Liver (tissue), 9 donors: ENCODE data around the gene DHRS12. TPM values are rescaled to one million over a fixed set of nuclear protein-coding genes. Genes with fewer than 3 reads are reported as not detected.

ENCODE experiments used
- DNase-seq: peaks from one replicate; pipeline ENCODE4 v3.0.0-alpha.2; 2017; ENCODE audit warnings: low spot score
- H3K27ac ChIP-seq, 2 donors: one replicate each; pipeline ENCODE4 v1.7.0; 2013; ENCODE audit warnings: inconsistent platforms in 2 of 2, low read length in 2 of 2, control low read depth in 1 of 2, low read depth in 1 of 2, mild to moderate bottlenecking in 1 of 2
- H3K27me3 ChIP-seq, 4 donors: one replicate each; pipeline versions ENCODE4 v1.6.1 to v1.7.0; 2013; ENCODE audit warnings: low read length in 3 of 4, inconsistent platforms in 1 of 4, mild to moderate bottlenecking in 1 of 4, moderate library complexity in 1 of 4; ENCODE audit not compliant: control insufficient read depth in 4 of 4, insufficient read depth in 4 of 4
- H3K36me3 ChIP-seq, 4 donors: one replicate each; pipeline versions ENCODE4 v1.6.1 to v1.7.0; 2013; ENCODE audit warnings: low read length in 3 of 4, mild to moderate bottlenecking in 3 of 4, low read depth in 1 of 4, moderate library complexity in 1 of 4; ENCODE audit not compliant: control insufficient read depth in 4 of 4, insufficient read depth in 3 of 4
- H3K4me1 ChIP-seq, 4 donors: one replicate each; pipeline versions ENCODE4 v1.6.1 to v1.7.0; 2013; ENCODE audit warnings: low read length in 3 of 4, mild to moderate bottlenecking in 3 of 4, moderate library complexity in 1 of 4; ENCODE audit not compliant: control insufficient read depth in 4 of 4, insufficient read depth in 4 of 4
- H3K4me3 ChIP-seq, 3 donors: one replicate each; pipeline versions ENCODE4 v1.6.1 to v1.7.0; 2013; ENCODE audit warnings: low read length in 3 of 3, control low read depth in 1 of 3, low read depth in 1 of 3, mild to moderate bottlenecking in 1 of 3
- H3K9ac ChIP-seq, 2 donors: one replicate each; pipeline ENCODE4 v1.7.0; 2013; ENCODE audit warnings: low read length in 2 of 2, mild to moderate bottlenecking in 2 of 2, moderate library complexity in 2 of 2, control low read depth in 1 of 2, low read depth in 1 of 2
- H3K9me3 ChIP-seq, 4 donors: one replicate each; pipeline versions ENCODE4 v1.6.1 to v1.7.0; 2013; ENCODE audit warnings: low read length in 3 of 4; ENCODE audit not compliant: control insufficient read depth in 4 of 4
- EGR1 ChIP-seq, 2 donors: IDR thresholded peaks; 2 replicates each; pipeline ENCODE4 v1.6.1; 2016 to 2018; ENCODE audit warnings: antibody characterized with exemption in 2 of 2, low read depth in 2 of 2
- FOXA1 ChIP-seq: IDR thresholded peaks from 2 replicates; pipeline ENCODE4 v1.6.1; 2016; ENCODE audit warnings: antibody characterized with exemption
- FOXA2 ChIP-seq: IDR thresholded peaks from 2 replicates; pipeline ENCODE4 v1.6.1; 2016; ENCODE audit warnings: antibody characterized with exemption
- GABPA ChIP-seq, 2 donors: IDR thresholded peaks in 1 of 2; conservative IDR thresholded peaks in 1 of 2; 2 replicates each; pipeline ENCODE4 v1.6.1; 2016; ENCODE audit warnings: antibody characterized with exemption in 2 of 2, mild to moderate bottlenecking in 1 of 2, moderate library complexity in 1 of 2
- HNF4G ChIP-seq: IDR thresholded peaks from 2 replicates; pipeline ENCODE4 v1.6.1; 2016; ENCODE audit warnings: antibody characterized with exemption
- NR2F2 ChIP-seq: IDR thresholded peaks from 2 replicates; pipeline ENCODE4 v1.6.1; 2016; ENCODE audit warnings: antibody characterized with exemption
- RAD21 ChIP-seq, 2 donors: IDR thresholded peaks; 2 replicates each; pipeline ENCODE4 v1.6.1; 2016; ENCODE audit warnings: antibody characterized with exemption in 2 of 2, mild to moderate bottlenecking in 2 of 2
- RXRA ChIP-seq, 2 donors: IDR thresholded peaks; 2 replicates each; pipeline ENCODE4 v1.6.1; 2017 to 2018; ENCODE audit warnings: antibody characterized with exemption in 2 of 2, mild to moderate bottlenecking in 1 of 2
- TAF1 ChIP-seq: conservative IDR thresholded peaks from 2 replicates; pipeline ENCODE4 v1.6.1; 2016; ENCODE audit warnings: antibody characterized with exemption, mild to moderate bottlenecking
- YY1 ChIP-seq: IDR thresholded peaks from 2 replicates; pipeline ENCODE4 v1.6.1; 2016; ENCODE audit warnings: antibody characterized with exemption, mild to moderate bottlenecking
- WGBS: extraction: QIAGEN DNeasy Blood & Tissue Kit; methylation state at CpG from one replicate; pipeline ENCODE4 v1.1.7; 2013; 5-methylcytosine and 5-hydroxymethylcytosine counted together
- polyA plus RNA-seq, 2 donors: library from polyadenylated mRNA; stranded (reverse) in 1 of 2; unstranded in 1 of 2; fragments of 200-250 nt in 1 of 2; fragments of >200 nt in 1 of 2; fragmentation: Nextera tagmentation in 1 of 2; extraction: Ambion mirVana in 1 of 2; gene quantifications; one replicate each; pipeline versions ENCODE4 v1.2.1 to v1.2.3, GENCODE V29; 2013 to 2015
- total RNA-seq, 2 donors: library from RNA; depleted of rRNA; stranded (reverse); fragments of >200 nt; gene quantifications; one replicate each; pipeline ENCODE4 v1.2.3, GENCODE V29; 2014
- TF ChIP-seq, protein P1 (sequence below): IDR thresholded peaks from 2 replicates; pipeline ENCODE4 v1.6.1; 2016; ENCODE audit warnings: antibody characterized with exemption
- TF ChIP-seq, protein P2 (sequence below): IDR thresholded peaks from 2 replicates; pipeline ENCODE4 v1.6.1; 2016; ENCODE audit warnings: antibody characterized with exemption, mild to moderate bottlenecking
- TF ChIP-seq, protein P3 (sequence below): IDR thresholded peaks from 2 replicates; pipeline ENCODE4 v1.6.1; 2016; ENCODE audit warnings: antibody characterized with exemption
- donor health status: healthy.
- donor health status: healthy.
- donor health status: healthy.
- donor health status: healthy.
- donor health status: healthy.

DHRS12 gene
- total and polyA plus RNA-seq, 4 donors, result 6.5 to 15.5 (median 9.3) TPM

DNA sequence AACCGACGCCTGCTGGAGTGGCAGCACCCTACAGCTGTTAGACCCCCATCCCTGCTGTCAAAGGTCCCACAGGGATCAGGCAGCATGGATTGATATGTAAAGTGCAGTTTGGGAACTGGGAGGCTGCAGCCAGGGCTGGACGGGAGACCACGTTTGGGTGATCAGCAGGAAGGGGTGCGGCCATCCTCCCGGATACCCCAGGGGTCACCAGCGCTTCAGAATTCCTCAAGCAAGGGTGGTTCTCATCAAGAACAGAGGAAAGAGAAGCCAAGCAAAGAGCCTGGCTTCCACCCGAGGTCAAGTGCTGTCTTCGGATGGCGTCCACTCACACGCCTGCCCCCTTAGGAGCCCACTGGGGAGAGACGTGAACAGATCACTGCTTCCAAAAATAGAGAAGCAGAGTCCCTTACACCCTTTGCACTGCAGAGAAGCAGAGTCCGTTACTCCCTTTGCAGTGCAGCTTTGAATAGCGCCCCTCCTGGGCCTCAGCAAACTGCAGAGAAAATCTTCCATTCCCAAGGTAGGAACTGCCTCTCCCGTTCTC lies 35.5 kb downstream of the DHRS12 start:
- Histone ChIP-seq H3K4me1 (no peaks in the 10 kb centered on the region), H3K4me3 (no peak overlapping the region), H3K9ac (no peak overlapping the region), H3K36me3 (peaks cover 0 to 14% (median 7%) of the 10 kb centered on the region in 4 donors), H3K9me3 (no peaks in the 10 kb centered on the region), H3K27me3 (no peaks in the 10 kb centered on the region), H3K27ac (no peak overlapping the region)
- WGBS, result 81% methylated on average over 15 of the region's 15 CpGs
- no peak for DNase-seq
- TF ChIP-seq GABPA (IDR thresholded peaks at IDR 0.05 in 1 of 2, conservative IDR thresholded peaks at IDR 0.05 in 1 of 2), result no peak
- no peak for TF ChIP-seq FOXA2
- peak; percentile 72 for TF ChIP-seq NR2F2

DNA sequence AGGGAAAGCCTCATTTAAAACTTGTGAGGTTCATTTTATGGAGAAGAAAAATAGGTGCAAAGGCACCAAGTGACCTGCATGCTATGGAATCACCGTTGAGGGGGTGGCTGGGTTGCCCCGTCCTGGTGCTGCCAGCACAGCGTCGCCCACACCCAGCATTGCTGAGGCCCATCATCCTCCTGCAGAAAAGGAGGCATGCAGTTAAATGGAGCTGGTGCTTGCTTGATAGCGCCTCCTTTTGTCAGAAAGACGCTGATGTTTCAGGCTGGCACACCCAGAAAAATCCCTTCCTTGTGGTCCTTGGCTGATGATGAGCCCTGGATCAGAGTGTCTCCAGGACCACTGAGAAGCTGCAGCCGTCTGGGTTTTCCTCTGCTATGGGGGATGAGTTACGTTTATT lies 36.9 kb downstream of the DHRS12 start:
- TF ChIP-seq, protein P1, sequence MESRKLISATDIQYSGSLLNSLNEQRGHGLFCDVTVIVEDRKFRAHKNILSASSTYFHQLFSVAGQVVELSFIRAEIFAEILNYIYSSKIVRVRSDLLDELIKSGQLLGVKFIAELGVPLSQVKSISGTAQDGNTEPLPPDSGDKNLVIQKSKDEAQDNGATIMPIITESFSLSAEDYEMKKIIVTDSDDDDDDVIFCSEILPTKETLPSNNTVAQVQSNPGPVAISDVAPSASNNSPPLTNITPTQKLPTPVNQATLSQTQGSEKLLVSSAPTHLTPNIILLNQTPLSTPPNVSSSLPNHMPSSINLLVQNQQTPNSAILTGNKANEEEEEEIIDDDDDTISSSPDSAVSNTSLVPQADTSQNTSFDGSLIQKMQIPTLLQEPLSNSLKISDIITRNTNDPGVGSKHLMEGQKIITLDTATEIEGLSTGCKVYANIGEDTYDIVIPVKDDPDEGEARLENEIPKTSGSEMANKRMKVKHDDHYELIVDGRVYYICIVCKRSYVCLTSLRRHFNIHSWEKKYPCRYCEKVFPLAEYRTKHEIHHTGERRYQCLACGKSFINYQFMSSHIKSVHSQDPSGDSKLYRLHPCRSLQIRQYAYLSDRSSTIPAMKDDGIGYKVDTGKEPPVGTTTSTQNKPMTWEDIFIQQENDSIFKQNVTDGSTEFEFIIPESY, result no peak
- TF ChIP-seq GABPA (IDR thresholded peaks at IDR 0.05 in 1 of 2, conservative IDR thresholded peaks at IDR 0.05 in 1 of 2) (no peak), YY1 (no peak), FOXA1 (no peak), HNF4G (no peak)
- TF ChIP-seq, protein P2, sequence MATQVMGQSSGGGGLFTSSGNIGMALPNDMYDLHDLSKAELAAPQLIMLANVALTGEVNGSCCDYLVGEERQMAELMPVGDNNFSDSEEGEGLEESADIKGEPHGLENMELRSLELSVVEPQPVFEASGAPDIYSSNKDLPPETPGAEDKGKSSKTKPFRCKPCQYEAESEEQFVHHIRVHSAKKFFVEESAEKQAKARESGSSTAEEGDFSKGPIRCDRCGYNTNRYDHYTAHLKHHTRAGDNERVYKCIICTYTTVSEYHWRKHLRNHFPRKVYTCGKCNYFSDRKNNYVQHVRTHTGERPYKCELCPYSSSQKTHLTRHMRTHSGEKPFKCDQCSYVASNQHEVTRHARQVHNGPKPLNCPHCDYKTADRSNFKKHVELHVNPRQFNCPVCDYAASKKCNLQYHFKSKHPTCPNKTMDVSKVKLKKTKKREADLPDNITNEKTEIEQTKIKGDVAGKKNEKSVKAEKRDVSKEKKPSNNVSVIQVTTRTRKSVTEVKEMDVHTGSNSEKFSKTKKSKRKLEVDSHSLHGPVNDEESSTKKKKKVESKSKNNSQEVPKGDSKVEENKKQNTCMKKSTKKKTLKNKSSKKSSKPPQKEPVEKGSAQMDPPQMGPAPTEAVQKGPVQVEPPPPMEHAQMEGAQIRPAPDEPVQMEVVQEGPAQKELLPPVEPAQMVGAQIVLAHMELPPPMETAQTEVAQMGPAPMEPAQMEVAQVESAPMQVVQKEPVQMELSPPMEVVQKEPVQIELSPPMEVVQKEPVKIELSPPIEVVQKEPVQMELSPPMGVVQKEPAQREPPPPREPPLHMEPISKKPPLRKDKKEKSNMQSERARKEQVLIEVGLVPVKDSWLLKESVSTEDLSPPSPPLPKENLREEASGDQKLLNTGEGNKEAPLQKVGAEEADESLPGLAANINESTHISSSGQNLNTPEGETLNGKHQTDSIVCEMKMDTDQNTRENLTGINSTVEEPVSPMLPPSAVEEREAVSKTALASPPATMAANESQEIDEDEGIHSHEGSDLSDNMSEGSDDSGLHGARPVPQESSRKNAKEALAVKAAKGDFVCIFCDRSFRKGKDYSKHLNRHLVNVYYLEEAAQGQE, result no peak
- Histone ChIP-seq H3K36me3 (peaks cover 0 to 14% (median 10%) of the 10 kb centered on the region in 4 donors), H3K9ac (no peak overlapping the region), H3K27me3 (no peaks in the 10 kb centered on the region), H3K4me1 (no peaks in the 10 kb centered on the region), H3K9me3 (no peaks in the 10 kb centered on the region), H3K27ac (no peak overlapping the region), H3K4me3 (no peak overlapping the region)
- no peak for DNase-seq
- 93% methylated on average over 8 of the region's 8 CpGs for WGBS

DNA sequence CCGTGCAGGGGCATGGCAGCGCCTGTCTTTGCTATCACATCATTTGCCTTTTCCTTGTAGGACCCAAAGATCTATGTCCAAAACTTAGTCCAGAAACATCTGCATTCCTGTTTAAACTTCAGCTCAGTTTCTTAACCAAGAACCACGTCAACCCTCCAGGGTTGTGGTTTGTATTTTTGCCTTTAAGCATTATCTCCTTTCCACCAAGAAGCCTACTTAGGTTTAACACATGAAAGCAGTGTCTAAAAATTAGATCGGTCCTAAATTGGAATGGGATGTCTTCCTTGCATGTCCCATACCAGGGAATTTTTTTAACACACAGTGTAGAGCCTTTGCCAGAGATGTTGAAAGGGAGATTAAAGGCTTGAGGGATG lies 38.8 kb downstream of the DHRS12 start:
- Histone ChIP-seq H3K4me1 (no peaks in the 10 kb centered on the region), H3K9me3 (no peaks in the 10 kb centered on the region), H3K27ac (no peak overlapping the region), H3K4me3 (no peak overlapping the region), H3K36me3 (peaks cover 4 to 25% (median 16%) of the 10 kb centered on the region in 4 donors), H3K27me3 (no peaks in the 10 kb centered on the region), H3K9ac (no peak overlapping the region)
- no peak for DNase-seq
- 86% methylated on average over 4 of the region's 4 CpGs for WGBS
- TF ChIP-seq TAF1, result no peak
- no peak for TF ChIP-seq RXRA (IDR thresholded peaks at IDR 0.05)
- TF ChIP-seq, protein P3, sequence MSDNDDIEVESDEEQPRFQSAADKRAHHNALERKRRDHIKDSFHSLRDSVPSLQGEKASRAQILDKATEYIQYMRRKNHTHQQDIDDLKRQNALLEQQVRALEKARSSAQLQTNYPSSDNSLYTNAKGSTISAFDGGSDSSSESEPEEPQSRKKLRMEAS, result no peak
- no peak for TF ChIP-seq EGR1 (IDR thresholded peaks at IDR 0.05; ENCODE audit: low read depth in 2 of 2)
- no peak for TF ChIP-seq YY1
- TF ChIP-seq HNF4G, result no peak
- no peak for TF ChIP-seq RAD21 (IDR thresholded peaks at IDR 0.05)
